GM21526 (cell line): ENCODE measurements around the gene PCOLCE2.
A peak's percentile ranks its signal among the peaks of the same experiment; 100 is the strongest.
"Not testable (repeated sequence)": the region's sequence is repeated elsewhere in the genome, so short reads cannot be mapped to it uniquely, and the experiment has no call there.

ENCODE experiments used
- ATAC-seq: cut with Tn5 transposase; IDR thresholded peaks from one replicate; pipeline ENCODE4 v1.9.1; 2021; ENCODE audit warnings: moderate library complexity; ENCODE audit not compliant: unreplicated experiment, low FRiP score

PCOLCE2 gene

GRCh38 chr3:142875099-142875498, 13.8 kb downstream of the PCOLCE2 start:
- ATAC-seq = no peak

GRCh38 chr3:142868382-142868781, 20.5 kb downstream of the PCOLCE2 start:
- ATAC-seq = not testable (repeated sequence)

GRCh38 chr3:142866841-142867631, 21.8 kb downstream of the PCOLCE2 start:
- ATAC-seq = no peak

GRCh38 chr3:142863930-142864920, 24.7 kb downstream of the PCOLCE2 start:
- no peak for ATAC-seq

- no peak for ATAC-seq
These were observed 25.7 kb downstream of the PCOLCE2 start for GRCh38 chr3:142863010-142863817.

GRCh38 chr3:142861926-142862325, 27.0 kb downstream of the PCOLCE2 start:
- ATAC-seq = no peak

- ATAC-seq = no peak
These were observed 30.8 kb downstream of the PCOLCE2 start for GRCh38 chr3:142858043-142858442.

- ATAC-seq = no peak
These were observed 31.8 kb downstream of the PCOLCE2 start for GRCh38 chr3:142857056-142857455.

- no peak for ATAC-seq
These were observed 35.4 kb downstream of the PCOLCE2 start for GRCh38 chr3:142853270-142854168.

GRCh38 chr3:142852009-142852408, 36.9 kb downstream of the PCOLCE2 start:
- ATAC-seq = no peak

- no peak for ATAC-seq
These were observed 38.4 kb downstream of the PCOLCE2 start for GRCh38 chr3:142850395-142851023.

GRCh38 chr3:142849148-142849547, 39.7 kb downstream of the PCOLCE2 start:
- ATAC-seq = no peak

GRCh38 chr3:142846779-142847577, 41.9 kb downstream of the PCOLCE2 start:
- no peak for ATAC-seq

- ATAC-seq = no peak
These were observed 44.4 kb downstream of the PCOLCE2 start for GRCh38 chr3:142844339-142844977.

- no peak for ATAC-seq
These were observed 49.1 kb downstream of the PCOLCE2 start for GRCh38 chr3:142839831-142840230.

- no peak for ATAC-seq
These were observed 51.4 kb downstream of the PCOLCE2 start for GRCh38 chr3:142837526-142837925.

- ATAC-seq = peak; percentile 94
These were observed 60.1 kb downstream of the PCOLCE2 start for GRCh38 chr3:142828703-142829305.
